Prostate gland (tissue), 2 donors: ENCODE results near the gene GPC5.

ENCODE experiments used
- POLR2A ChIP-seq: fragments of 450-650 bp; IDR thresholded peaks from one replicate; pipeline ENCODE4 v1.6.1; 2016; ENCODE audit warnings: antibody characterized with exemption, mild to moderate bottlenecking
- TF ChIP-seq, protein P1 (sequence below), 4 experiments: fragments of 200-600 bp in 2 of 4; fragments of 450-650 bp in 2 of 4; sonication (generic) in 2 of 4; IDR thresholded peaks; 1 replicate in 3 of 4; 2 replicates in 1 of 4; pipeline ENCODE4 v1.5.1; 2016 to 2019; ENCODE audit warnings: antibody characterized with exemption in 4 of 4, mild to moderate bottlenecking in 2 of 4, moderate library complexity in 2 of 4

DNA sequence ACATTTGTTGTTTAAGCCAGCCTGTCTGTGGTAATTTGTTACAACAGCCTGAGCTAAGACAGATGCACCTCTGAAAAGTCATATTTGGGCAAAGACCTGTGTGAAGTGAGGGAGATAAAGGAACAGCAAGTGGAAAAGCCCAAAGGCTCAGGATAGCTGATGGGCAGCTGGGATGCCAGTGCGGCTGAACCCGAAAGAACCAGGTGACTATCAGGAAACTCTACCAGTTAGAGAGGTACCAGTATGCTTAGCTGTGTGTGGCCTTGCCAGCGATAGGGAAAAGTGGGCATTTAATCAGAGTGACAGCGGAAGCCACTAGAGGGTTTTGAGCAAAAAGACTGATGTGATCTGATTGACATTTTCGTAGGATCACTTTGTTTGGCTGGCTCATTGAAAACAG, 1063.4 kb downstream of the GPC5 start:
- TF ChIP-seq POLR2A = no peak
- TF ChIP-seq, protein P1, sequence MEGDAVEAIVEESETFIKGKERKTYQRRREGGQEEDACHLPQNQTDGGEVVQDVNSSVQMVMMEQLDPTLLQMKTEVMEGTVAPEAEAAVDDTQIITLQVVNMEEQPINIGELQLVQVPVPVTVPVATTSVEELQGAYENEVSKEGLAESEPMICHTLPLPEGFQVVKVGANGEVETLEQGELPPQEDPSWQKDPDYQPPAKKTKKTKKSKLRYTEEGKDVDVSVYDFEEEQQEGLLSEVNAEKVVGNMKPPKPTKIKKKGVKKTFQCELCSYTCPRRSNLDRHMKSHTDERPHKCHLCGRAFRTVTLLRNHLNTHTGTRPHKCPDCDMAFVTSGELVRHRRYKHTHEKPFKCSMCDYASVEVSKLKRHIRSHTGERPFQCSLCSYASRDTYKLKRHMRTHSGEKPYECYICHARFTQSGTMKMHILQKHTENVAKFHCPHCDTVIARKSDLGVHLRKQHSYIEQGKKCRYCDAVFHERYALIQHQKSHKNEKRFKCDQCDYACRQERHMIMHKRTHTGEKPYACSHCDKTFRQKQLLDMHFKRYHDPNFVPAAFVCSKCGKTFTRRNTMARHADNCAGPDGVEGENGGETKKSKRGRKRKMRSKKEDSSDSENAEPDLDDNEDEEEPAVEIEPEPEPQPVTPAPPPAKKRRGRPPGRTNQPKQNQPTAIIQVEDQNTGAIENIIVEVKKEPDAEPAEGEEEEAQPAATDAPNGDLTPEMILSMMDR (IDR thresholded peaks at IDR 0.05) = no peak
